ENCODE results near the gene LPGAT1.
A peak's percentile ranks its signal among the peaks of the same experiment; 100 is the strongest.
"Not testable (repeated sequence)": the region's sequence is repeated elsewhere in the genome, so short reads cannot be mapped to it uniquely, and the experiment has no call there.

LPGAT1 gene

GRCh38 chr1:211731456-211732292 lies 98.9 kb downstream of the LPGAT1 start:
- peak; percentile 5 for DNase-seq

DNA sequence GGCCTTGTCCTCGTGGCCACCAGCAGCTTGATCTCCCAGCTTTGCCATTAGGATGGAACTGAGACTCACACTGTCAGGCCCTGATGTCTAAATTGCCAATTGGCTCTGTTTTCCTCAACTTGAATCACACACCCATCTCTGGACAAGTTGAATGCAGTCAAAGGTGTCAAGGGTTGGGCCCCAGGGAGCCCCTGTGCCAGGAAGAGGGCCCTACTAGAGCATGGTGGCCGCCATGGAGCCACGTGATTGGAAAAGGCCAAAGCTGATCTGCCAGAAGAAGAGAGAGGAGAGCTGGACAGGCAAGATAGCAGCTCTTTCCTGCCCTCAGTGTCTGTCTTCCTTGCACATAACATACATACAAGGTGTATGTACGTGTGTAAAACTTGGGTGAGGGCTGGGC lies 100.2 kb downstream of the LPGAT1 start:
- DNase-seq: no peak

- no peak for DNase-seq
These were observed 101.3 kb downstream of the LPGAT1 start for GRCh38 chr1:211729238-211729637.

DNA sequence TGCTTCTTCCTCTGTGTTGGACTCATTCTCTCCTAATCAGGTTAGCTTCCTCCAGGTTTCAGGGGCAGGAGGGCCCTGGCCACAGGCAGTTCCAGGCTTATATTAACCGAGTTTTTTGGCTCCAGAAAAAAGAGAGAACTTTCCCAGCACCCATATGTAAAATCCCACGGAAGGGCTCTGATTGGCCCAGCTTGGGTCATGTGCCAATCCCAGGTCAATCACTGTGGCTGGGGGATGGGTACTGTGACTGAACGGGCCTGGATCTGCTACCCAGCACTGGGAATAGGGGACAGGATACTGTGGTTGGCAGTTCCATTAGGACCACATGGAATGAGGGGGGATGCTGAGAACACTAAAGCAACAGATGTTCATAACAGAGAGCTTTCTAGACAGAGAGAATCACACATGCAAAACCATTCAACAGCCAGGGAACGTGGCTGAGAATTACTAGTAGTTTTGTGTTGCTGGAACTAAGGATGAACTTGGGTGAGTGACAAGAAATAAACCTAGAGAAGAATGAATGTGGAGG lies 104.0 kb downstream of the LPGAT1 start:
- DNase-seq: no peak

- DNase-seq: no peak
These were observed 105.8 kb downstream of the LPGAT1 start for GRCh38 chr1:211724687-211725196.

DNA sequence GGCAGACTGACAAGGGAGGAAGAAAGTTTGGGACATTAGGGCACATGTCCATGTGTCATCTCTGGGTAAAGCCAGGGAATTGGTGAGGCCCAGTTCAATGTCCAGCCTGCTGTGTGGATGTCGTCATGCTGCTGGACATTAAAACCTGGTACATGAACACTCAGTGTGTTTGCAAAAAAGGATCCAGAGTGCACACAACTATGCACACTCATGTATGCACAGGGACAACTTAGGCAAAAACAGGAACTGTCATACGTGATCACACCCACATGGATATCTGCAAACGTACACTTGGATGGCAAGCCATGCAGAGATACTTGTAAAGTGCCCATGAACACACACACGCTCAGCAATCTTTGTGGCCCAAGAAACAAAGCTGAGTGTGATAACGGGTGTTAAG lies 107.3 kb downstream of the LPGAT1 start:
- DNase-seq: peak; percentile 9

DNA sequence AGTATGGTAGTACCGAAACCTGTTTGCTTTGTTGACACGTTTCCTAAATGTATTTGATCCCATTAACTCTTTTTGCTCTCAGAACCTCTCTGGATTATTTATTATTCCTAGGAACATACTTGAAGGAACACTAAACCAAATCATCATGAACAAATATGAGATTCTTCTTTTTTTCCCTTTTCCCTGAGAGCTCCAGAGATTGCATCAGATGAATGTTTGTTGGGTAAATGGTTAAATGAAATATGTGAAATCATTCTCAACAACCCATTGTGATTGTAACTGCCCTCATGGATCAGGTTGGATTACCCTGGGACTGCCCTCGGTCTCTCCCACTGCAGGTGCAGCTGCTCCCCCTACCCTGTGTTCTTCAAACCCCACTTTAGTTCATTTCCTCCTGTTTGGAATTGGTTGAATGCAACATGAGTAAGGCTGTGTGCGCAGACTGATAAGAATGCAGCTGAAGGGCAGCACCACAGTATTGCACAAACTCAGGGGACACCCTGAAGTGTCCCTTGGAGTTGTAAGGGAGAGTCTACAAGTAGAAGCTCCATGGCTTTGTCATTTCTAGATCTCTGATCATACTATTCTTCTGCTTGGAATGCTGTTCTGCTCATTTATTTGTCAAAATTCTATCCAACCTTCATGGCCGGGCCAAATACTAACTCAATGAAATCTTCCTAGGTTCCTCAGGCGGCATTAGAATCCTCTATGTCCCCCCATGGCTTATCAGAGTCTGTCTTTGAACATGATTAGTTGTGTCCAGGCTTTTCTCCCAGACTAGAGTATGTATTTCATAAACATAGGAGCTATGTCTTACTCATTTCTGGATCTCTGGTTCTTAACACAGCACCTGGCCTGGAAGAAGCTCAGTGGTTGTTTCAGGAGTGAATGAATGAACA lies 108.0 kb downstream of the LPGAT1 start:
- DNase-seq: peak; percentile 29

DNA sequence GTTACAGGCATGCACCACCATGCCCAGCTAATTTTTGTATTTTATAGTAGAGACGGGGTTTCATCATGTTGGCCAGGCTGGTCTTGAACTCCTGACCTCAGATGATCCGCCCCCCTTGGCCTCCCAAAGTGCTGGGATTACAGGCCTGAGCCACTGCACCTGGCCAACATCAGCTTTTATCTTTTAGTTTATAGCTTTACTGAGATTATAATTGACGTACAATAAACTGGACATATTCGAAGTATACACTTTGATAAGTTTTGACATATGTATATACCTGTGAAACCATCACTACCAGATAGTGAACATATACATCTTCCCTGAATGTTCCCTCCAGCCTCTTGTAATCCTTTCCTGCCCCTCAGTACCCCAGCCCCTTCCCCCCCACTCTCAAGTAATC lies 114.0 kb downstream of the LPGAT1 start:
- DNase-seq: not testable (repeated sequence)

DNA sequence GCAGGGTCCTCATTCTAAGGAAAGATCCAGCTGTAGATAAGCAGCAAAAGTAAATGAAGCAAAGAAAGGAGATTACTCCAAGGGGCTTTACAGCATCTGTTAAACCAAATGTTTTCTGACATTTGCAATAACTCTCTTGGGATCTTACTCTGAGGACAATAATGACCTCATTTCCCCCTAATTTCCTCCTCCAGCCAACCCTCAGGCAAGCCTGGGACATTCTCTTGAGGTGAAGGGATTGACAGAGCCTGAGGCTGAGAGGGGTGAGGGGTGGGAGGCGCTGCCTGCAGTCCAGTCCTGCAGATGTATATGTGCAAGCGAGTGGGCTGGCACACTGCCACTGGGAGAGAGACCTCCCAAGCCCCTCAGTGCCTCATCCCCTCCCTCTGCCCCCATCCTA lies 114.6 kb downstream of the LPGAT1 start:
- no peak for DNase-seq

- no peak for DNase-seq
These were observed 116.4 kb downstream of the LPGAT1 start for GRCh38 chr1:211714154-211714553.

- no peak for DNase-seq
These were observed 117.3 kb downstream of the LPGAT1 start for GRCh38 chr1:211713231-211713630.

- peak; percentile 9 for DNase-seq
These were observed 119.3 kb downstream of the LPGAT1 start for GRCh38 chr1:211711315-211711705.

DNA sequence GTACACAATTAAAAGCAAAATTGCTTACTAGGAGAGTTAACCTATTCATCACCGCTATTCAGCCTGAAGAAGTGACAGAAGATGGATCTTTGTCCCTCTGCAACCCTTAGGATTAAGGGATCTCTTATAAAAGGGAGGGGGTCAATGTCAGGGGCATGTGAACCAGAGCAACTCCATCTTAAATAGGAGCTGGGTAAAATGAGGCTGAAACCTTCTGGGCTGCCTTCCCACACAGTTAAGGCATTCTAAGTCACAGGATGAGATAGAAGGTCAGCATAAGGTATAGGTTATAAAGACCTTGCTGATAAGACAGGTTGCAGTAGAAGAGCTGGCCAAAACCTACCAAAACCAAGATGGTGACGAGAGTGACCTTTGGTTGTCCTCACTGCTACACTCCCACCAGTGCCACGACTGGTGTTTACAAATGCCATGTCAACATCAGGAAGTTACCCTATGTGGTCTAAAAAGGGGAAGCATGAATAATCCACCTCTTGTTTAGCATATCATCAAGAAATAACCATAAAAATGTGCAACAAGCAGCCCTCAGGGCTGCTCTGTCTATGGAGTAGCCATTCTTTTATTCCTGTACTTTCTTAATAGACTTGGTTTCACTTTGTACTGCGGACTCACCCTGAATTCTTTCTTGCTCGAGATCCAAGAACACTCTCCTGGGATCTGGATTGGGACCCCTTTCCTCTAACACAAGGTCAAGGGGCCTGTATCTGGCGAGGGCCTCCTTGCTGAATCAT lies 119.8 kb downstream of the LPGAT1 start:
- DNase-seq: peak; percentile 9

GRCh38 chr1:211708926-211709325 lies 121.6 kb downstream of the LPGAT1 start:
- DNase-seq: no peak

GRCh38 chr1:211708006-211708405 lies 122.6 kb downstream of the LPGAT1 start:
- DNase-seq: no peak

DNA sequence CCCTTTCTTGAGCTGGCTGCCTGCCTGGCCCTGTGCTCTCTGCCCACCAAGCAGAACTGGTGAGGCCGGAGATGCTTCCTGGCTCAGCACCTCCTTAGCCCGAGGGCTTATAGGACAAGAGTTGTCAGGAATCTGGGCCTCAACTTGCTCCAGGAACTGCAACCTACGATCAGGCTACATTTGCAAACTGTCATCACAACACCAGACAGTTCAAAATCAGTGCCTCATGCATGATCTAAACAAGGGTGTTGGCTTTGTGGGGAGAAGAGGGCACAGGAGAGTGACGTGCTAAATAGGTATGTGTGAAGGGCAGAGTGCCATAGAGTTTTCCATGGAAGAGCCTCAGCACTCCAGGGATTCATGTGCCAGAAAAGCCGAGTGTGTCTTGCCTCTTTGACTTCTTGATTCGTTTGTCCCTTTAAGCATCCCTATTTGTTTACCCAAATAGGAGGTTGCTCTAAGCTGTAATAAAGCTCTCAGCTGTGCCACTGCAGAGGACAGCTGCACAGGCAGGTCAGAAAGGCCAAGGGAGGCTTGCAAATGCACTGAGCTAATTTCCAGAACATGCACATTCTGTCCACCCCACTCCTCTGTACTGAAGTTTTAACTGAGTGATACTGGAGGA lies 125.0 kb downstream of the LPGAT1 start:
- no peak for DNase-seq

DNA sequence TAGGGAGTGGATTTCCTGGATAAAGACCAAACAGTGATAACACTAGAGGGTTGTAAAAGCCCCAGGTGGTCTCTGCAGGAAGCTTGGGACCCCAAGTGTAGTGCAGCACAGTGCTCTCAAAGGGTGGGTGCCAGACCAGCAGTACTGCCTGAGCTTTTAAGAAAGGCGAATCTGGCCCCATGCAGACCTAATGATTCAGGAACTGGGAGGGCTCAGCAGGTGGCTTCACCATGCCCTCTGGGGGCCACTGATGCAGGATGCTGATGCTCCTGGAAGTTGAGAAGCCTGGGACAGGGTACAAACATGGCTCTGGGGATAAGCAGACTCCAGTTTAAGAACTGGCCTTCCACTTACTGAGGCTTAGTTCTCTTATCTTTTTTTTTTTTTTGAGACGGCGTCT lies 126.0 kb downstream of the LPGAT1 start:
- no peak for DNase-seq

- DNase-seq: no peak
These were observed 126.6 kb downstream of the LPGAT1 start for GRCh38 chr1:211703812-211704537.

GRCh38 chr1:211701733-211702132 lies 128.8 kb downstream of the LPGAT1 start:
- no peak for DNase-seq

DNA sequence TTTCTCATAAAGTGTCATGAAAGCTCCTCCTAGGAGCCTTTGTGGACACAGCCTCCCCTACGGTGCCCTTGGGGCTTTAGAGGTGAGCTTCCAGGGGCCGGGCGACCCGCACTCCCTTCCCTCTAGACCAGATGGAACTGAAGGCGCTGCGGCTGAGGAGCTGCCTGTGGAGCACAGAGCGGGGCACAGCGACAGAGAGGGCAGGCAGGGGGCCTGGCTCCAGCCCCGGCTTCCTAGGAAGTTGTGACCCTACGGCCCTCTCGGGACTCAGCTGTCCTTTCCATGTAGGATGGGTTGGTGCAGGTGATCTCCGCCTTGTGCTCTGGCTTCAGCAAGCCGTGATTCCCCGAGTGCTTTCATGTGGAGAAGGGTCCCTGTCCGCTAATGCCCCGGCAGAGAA lies 131.5 kb downstream of the LPGAT1 start:
- DNase-seq: no peak

Data from hematopoietic multipotent progenitor cell treated with erythropoietin and hydrocortisone succinate and interleukin-3 and kit ligand, for 6 days (in vitro differentiated cells).